Activated naive CD8-positive, alpha-beta T cell treated with anti-CD3 and anti-CD28 coated beads for 36 hours (primary cell): ENCODE measurements around the gene SHH. TPM values are rescaled to one million over a fixed set of nuclear protein-coding genes. Genes with fewer than 3 reads are reported as not detected.

Experiments
- DNase-seq: peaks from one replicate; pipeline ENCODE4 v3.0.0; 2021
- H3K27ac Mint-ChIP-seq: one replicate; pipeline ENCODE4 v1.8.0; 2022; ENCODE audit warnings: mild to moderate bottlenecking, moderate library complexity, mixed read lengths
- H3K27me3 Mint-ChIP-seq: one replicate; pipeline ENCODE4 v1.8.0; 2022; ENCODE audit warnings: mild to moderate bottlenecking, mixed read lengths
- H3K36me3 Mint-ChIP-seq: one replicate; pipeline ENCODE4 v1.8.0; 2021; ENCODE audit warnings: mild to moderate bottlenecking, mixed read lengths
- H3K4me1 Mint-ChIP-seq: one replicate; pipeline ENCODE4 v1.8.0; 2021; ENCODE audit warnings: mixed read lengths
- H3K4me3 Mint-ChIP-seq: one replicate; pipeline ENCODE4 v1.8.0; 2022; ENCODE audit warnings: mild to moderate bottlenecking, moderate library complexity, mixed read lengths
- H3K9me3 Mint-ChIP-seq: one replicate; pipeline ENCODE4 v1.8.0; 2022; ENCODE audit warnings: mixed read lengths
- total RNA-seq, 2 experiments: library from RNA; stranded (reverse); gene quantifications; one replicate each; pipeline ENCODE4 v1.2.3, GENCODE V29; 2021

Gene SHH
- total RNA-seq, 2 experiments from 2014 or later = not detected

GRCh38 chr7:155807789-155808548 is 4.3 kb downstream of the SHH start:
- no peaks in the 10 kb centered on the region for H3K9me3 Mint-ChIP-seq
- H3K27me3 Mint-ChIP-seq = peaks cover 80% of the 10 kb centered on the region
- H3K4me3 Mint-ChIP-seq = no peak overlapping the region
- H3K27ac Mint-ChIP-seq = no peak overlapping the region
- no peaks in the 10 kb centered on the region for H3K36me3 Mint-ChIP-seq
- DNase-seq = no peak
- peaks cover 21% of the 10 kb centered on the region for H3K4me1 Mint-ChIP-seq

- H3K27ac Mint-ChIP-seq = no peak overlapping the region
- H3K4me3 Mint-ChIP-seq = no peak overlapping the region
- no peaks in the 10 kb centered on the region for H3K9me3 Mint-ChIP-seq
- peaks cover 77% of the 10 kb centered on the region for H3K27me3 Mint-ChIP-seq
- H3K4me1 Mint-ChIP-seq = peaks cover 21% of the 10 kb centered on the region
- no peak for DNase-seq
- no peaks in the 10 kb centered on the region for H3K36me3 Mint-ChIP-seq
Observed at GRCh38 chr7:155807065-155807671, 5.1 kb downstream of the SHH start.

GRCh38 chr7:155806096-155806871 is 6.0 kb downstream of the SHH start:
- DNase-seq = no peak
- H3K27me3 Mint-ChIP-seq = peaks cover 73% of the 10 kb centered on the region
- H3K4me3 Mint-ChIP-seq = no peak overlapping the region
- H3K4me1 Mint-ChIP-seq = peaks cover 15% of the 10 kb centered on the region
- no peaks in the 10 kb centered on the region for H3K36me3 Mint-ChIP-seq
- no peak overlapping the region for H3K27ac Mint-ChIP-seq
- no peaks in the 10 kb centered on the region for H3K9me3 Mint-ChIP-seq

- Mint-ChIP-seq H3K4me1 (peaks cover 15% of the 10 kb centered on the region), H3K9me3 (no peaks in the 10 kb centered on the region), H3K27ac (no peak overlapping the region), H3K4me3 (no peak overlapping the region), H3K36me3 (no peaks in the 10 kb centered on the region), H3K27me3 (peaks cover 73% of the 10 kb centered on the region)
- no peak for DNase-seq
Observed at GRCh38 chr7:155805826-155806095, 6.5 kb downstream of the SHH start.

GRCh38 chr7:155804897-155805825 is 7.1 kb downstream of the SHH start:
- DNase-seq = peak; percentile 72
- H3K27ac Mint-ChIP-seq = no peak overlapping the region
- H3K36me3 Mint-ChIP-seq = no peaks in the 10 kb centered on the region
- H3K4me3 Mint-ChIP-seq = peak overlapping the region; percentile 19
- H3K4me1 Mint-ChIP-seq = peaks cover 15% of the 10 kb centered on the region
- H3K27me3 Mint-ChIP-seq = peaks cover 73% of the 10 kb centered on the region
- no peaks in the 10 kb centered on the region for H3K9me3 Mint-ChIP-seq

- no peak overlapping the region for H3K4me3 Mint-ChIP-seq
- H3K36me3 Mint-ChIP-seq = no peaks in the 10 kb centered on the region
- peaks cover 17% of the 10 kb centered on the region for H3K4me1 Mint-ChIP-seq
- no peaks in the 10 kb centered on the region for H3K9me3 Mint-ChIP-seq
- no peak for DNase-seq
- H3K27me3 Mint-ChIP-seq = peaks cover 78% of the 10 kb centered on the region
- no peak overlapping the region for H3K27ac Mint-ChIP-seq
Observed at GRCh38 chr7:155804431-155804831, 7.8 kb downstream of the SHH start.

GRCh38 chr7:155803418-155804376 is 8.6 kb downstream of the SHH start:
- H3K9me3 Mint-ChIP-seq = no peaks in the 10 kb centered on the region
- peaks cover 14% of the 10 kb centered on the region for H3K4me1 Mint-ChIP-seq
- H3K36me3 Mint-ChIP-seq = no peaks in the 10 kb centered on the region
- H3K4me3 Mint-ChIP-seq = peak overlapping the region; percentile 77
- DNase-seq = peak; percentile 24
- no peak overlapping the region for H3K27ac Mint-ChIP-seq
- H3K27me3 Mint-ChIP-seq = peaks cover 78% of the 10 kb centered on the region

GRCh38 chr7:155802906-155803417 is 9.3 kb downstream of the SHH start:
- peaks cover 16% of the 10 kb centered on the region for H3K4me1 Mint-ChIP-seq
- H3K36me3 Mint-ChIP-seq = no peaks in the 10 kb centered on the region
- no peak overlapping the region for H3K27ac Mint-ChIP-seq
- no peak for DNase-seq
- no peaks in the 10 kb centered on the region for H3K9me3 Mint-ChIP-seq
- H3K4me3 Mint-ChIP-seq = no peak overlapping the region
- H3K27me3 Mint-ChIP-seq = peaks cover 81% of the 10 kb centered on the region

GRCh38 chr7:155802291-155802690 is 10.0 kb downstream of the SHH start:
- H3K9me3 Mint-ChIP-seq = no peaks in the 10 kb centered on the region
- no peaks in the 10 kb centered on the region for H3K36me3 Mint-ChIP-seq
- no peak overlapping the region for H3K27ac Mint-ChIP-seq
- H3K4me1 Mint-ChIP-seq = peaks cover 13% of the 10 kb centered on the region
- peaks cover 74% of the 10 kb centered on the region for H3K27me3 Mint-ChIP-seq
- H3K4me3 Mint-ChIP-seq = peak overlapping the region; percentile 14
- no peak for DNase-seq

GRCh38 chr7:155800741-155801267 is 11.5 kb downstream of the SHH start:
- H3K27me3 Mint-ChIP-seq = peaks cover 63% of the 10 kb centered on the region
- H3K27ac Mint-ChIP-seq = no peak overlapping the region
- H3K36me3 Mint-ChIP-seq = no peaks in the 10 kb centered on the region
- no peak for DNase-seq
- peaks cover 8% of the 10 kb centered on the region for H3K4me1 Mint-ChIP-seq
- H3K4me3 Mint-ChIP-seq = no peak overlapping the region
- no peaks in the 10 kb centered on the region for H3K9me3 Mint-ChIP-seq

GRCh38 chr7:155800301-155800700 is 12.0 kb downstream of the SHH start:
- DNase-seq = no peak
- Mint-ChIP-seq H3K4me3 (no peak overlapping the region), H3K4me1 (peaks cover 7% of the 10 kb centered on the region), H3K9me3 (no peaks in the 10 kb centered on the region), H3K27me3 (peaks cover 63% of the 10 kb centered on the region), H3K36me3 (no peaks in the 10 kb centered on the region), H3K27ac (no peak overlapping the region)

- H3K4me3 Mint-ChIP-seq = no peak overlapping the region
Observed at GRCh38 chr7:155799514-155799913, 12.7 kb downstream of the SHH start.

GRCh38 chr7:155798673-155799439 is 13.4 kb downstream of the SHH start:
- no peak for DNase-seq
- H3K4me3 Mint-ChIP-seq = no peak overlapping the region
- peaks cover 6% of the 10 kb centered on the region for H3K4me1 Mint-ChIP-seq
- H3K9me3 Mint-ChIP-seq = no peaks in the 10 kb centered on the region
- no peaks in the 10 kb centered on the region for H3K36me3 Mint-ChIP-seq
- peaks cover 58% of the 10 kb centered on the region for H3K27me3 Mint-ChIP-seq
- no peak overlapping the region for H3K27ac Mint-ChIP-seq

More at GRCh38 chr7:155799514-155799913, 12.7 kb downstream of the SHH start:
- H3K4me1 Mint-ChIP-seq = peaks cover 6% of the 10 kb centered on the region
- H3K36me3 Mint-ChIP-seq = no peaks in the 10 kb centered on the region
- H3K27me3 Mint-ChIP-seq = peaks cover 62% of the 10 kb centered on the region
- H3K27ac Mint-ChIP-seq = no peak overlapping the region
- DNase-seq = no peak
- H3K9me3 Mint-ChIP-seq = no peaks in the 10 kb centered on the region
